Endothelial cell of umbilical vein (primary cell): ENCODE results near the gene RAD51C. TPM values are rescaled to one million over a fixed set of nuclear protein-coding genes. Genes with fewer than 3 reads are reported as not detected.

Source experiments
- BruUV-seq: library from RNA; stranded (reverse); fragments of 400-500 nt; replicated peaks from 2 replicates; lab custom pipeline; 2021; lab: Mats Ljungman, UMichigan
- CTCF ChIA-PET: fragments of 300-600, 350-600 bp; sonication (Branson Sonifier 250); formaldehyde crosslinking; loops from one replicate; lab custom pipeline; 2021; ENCODE audit warnings: antibody characterized with exemption, inconsistent platforms; lab: Charles Lee
- POLR2A ChIA-PET: fragments of 300-600, 350-600 bp; sonication (Branson Sonifier 250); formaldehyde crosslinking; loops from one replicate; lab custom pipeline; 2021; ENCODE audit warnings: antibody characterized with exemption, inconsistent platforms; lab: Charles Lee
- DNase-seq: peaks from one replicate; pipeline ENCODE4 v3.0.0-alpha.2; 2011; ENCODE audit warnings: low read depth, low spot score
- FAIRE-seq: peaks from 2 replicates; lab custom pipeline; 2011; peaks lifted over from hg19 to GRCh38; lab: Jason Lieb, UNC
- H2AFZ ChIP-seq: 2 replicates; pipeline ENCODE4 v1.6.0; 2012; ENCODE audit warnings: low read depth, low read length, control low read depth, inconsistent platforms
- H3K27ac ChIP-seq: 2 replicates; pipeline ENCODE4 v1.5.1; 2011; ENCODE audit warnings: low read depth, mild to moderate bottlenecking, control low read depth, low read length, moderate library complexity; ENCODE audit not compliant: insufficient read depth
- H3K27me3 ChIP-seq, 2 experiments: 2 replicates each; pipeline versions ENCODE4 v1.6.0 to v1.6.1; 2011; ENCODE audit warnings: low read length in 2 of 2, mixed read lengths in 1 of 2; ENCODE audit not compliant: control insufficient read depth in 2 of 2, insufficient read depth in 2 of 2
- H3K36me3 ChIP-seq, 2 experiments: 2 replicates in 1 of 2; 3 replicates in 1 of 2; pipeline ENCODE4 v1.5.1; 2011; ENCODE audit warnings: low read length in 2 of 2, mild to moderate bottlenecking in 1 of 2, moderate library complexity in 1 of 2; ENCODE audit not compliant: control insufficient read depth in 2 of 2, insufficient read depth in 2 of 2; ENCODE audit errors: extremely low read depth in 1 of 2
- H3K4me1 ChIP-seq: 3 replicates; pipeline ENCODE4 v1.5.1; 2011; ENCODE audit warnings: mild to moderate bottlenecking, low read length; ENCODE audit not compliant: control insufficient read depth, insufficient read depth; ENCODE audit errors: extremely low read depth
- H3K4me2 ChIP-seq: 2 replicates; pipeline ENCODE4 v1.6.1; 2011; ENCODE audit warnings: low read length, control low read depth, mixed read lengths; ENCODE audit not compliant: insufficient read depth
- H3K4me3 ChIP-seq, 3 experiments: fragments of 200-600 bp in 1 of 3; sonication (generic), shearing (Covaris generic) in 1 of 3; replicated peaks in 1 of 3; 2 replicates each; pipeline ENCODE4 v1.5.1; 2011 to 2016; ENCODE audit warnings: control low read depth in 3 of 3, low read length in 3 of 3, mild to moderate bottlenecking in 2 of 3, inconsistent platforms in 1 of 3, low read depth in 1 of 3, moderate library complexity in 1 of 3; ENCODE audit not compliant: insufficient read depth in 1 of 3
- H3K79me2 ChIP-seq: 2 replicates; pipeline ENCODE4 v1.6.0; 2012; ENCODE audit warnings: low read length, inconsistent platforms; ENCODE audit not compliant: control insufficient read depth, insufficient read depth
- H3K9ac ChIP-seq: replicated peaks from 2 replicates; pipeline ENCODE3; 2011; ENCODE audit warnings: low read length, control low read depth; ENCODE audit not compliant: insufficient read depth; ENCODE audit errors: extremely low read depth
- H3K9me1 ChIP-seq: replicated peaks from 3 replicates; pipeline ENCODE4 v1.6.0; 2011; ENCODE audit warnings: mild to moderate bottlenecking, low read length; ENCODE audit not compliant: control insufficient read depth, insufficient read depth; ENCODE audit errors: extremely low read depth
- H3K9me3 ChIP-seq: replicated peaks from 2 replicates; pipeline ENCODE4 v1.5.1; 2012; ENCODE audit warnings: low read length, inconsistent platforms; ENCODE audit not compliant: control insufficient read depth, insufficient read depth
- H4K20me1 ChIP-seq: replicated peaks from 2 replicates; pipeline ENCODE3; 2011; ENCODE audit warnings: mild to moderate bottlenecking, low read length; ENCODE audit not compliant: control insufficient read depth, insufficient read depth; ENCODE audit errors: extremely low read depth
- FOS ChIP-seq: IDR thresholded peaks from 2 replicates; pipeline ENCODE4 v1.6.1; 2011; ENCODE audit warnings: mild to moderate bottlenecking, low read length, moderate library complexity, borderline replicate concordance; ENCODE audit not compliant: insufficient read depth
- GATA2 ChIP-seq: IDR thresholded peaks from 2 replicates; pipeline ENCODE4 v1.7.0; 2011; ENCODE audit warnings: low read depth, mild to moderate bottlenecking, moderate library complexity, mixed read lengths, low read length; ENCODE audit not compliant: insufficient read length, insufficient read depth
- JUN ChIP-seq: IDR thresholded peaks from 2 replicates; pipeline ENCODE4 v1.6.1; 2011; ENCODE audit warnings: borderline replicate concordance, low read depth; ENCODE audit not compliant: insufficient read length, insufficient read depth
- MYC ChIP-seq: IDR thresholded peaks from one replicate; pipeline ENCODE4 v1.6.1; 2011; ENCODE audit warnings: mild to moderate bottlenecking, low read depth, low read length
- POLR2A ChIP-seq: IDR thresholded peaks from 2 replicates; pipeline ENCODE4 v1.6.1; 2012; ENCODE audit warnings: low read depth, mild to moderate bottlenecking, control low read depth, low read length
- dilution Hi-C: fragments of 300-500 bp; cut with MboI; formaldehyde crosslinking; loops from one replicate; pipeline ENCODE4 v1.15.0; 2019; ENCODE audit warnings: low sequenced_read_pairs; ENCODE audit not compliant: extremely low pct_ligation_motif_present
- intact Hi-C: fragments of 100-400 bp; cut with micrococcal nuclease; formaldehyde crosslinking; loops from one replicate; pipeline ENCODE4 v1.10.0; 2022
- polyA plus RNA-seq, 4 experiments: library from polyadenylated mRNA; depleted of rRNA in 3 of 4; stranded (reverse) in 3 of 4; unstranded in 1 of 4; fragments of >200 nt; gene quantifications; 2 replicates each; pipeline versions ENCODE4 v1.2.1 to v1.2.3, GENCODE V29; 2011 to 2012; ENCODE audit warnings: missing spikeins in 1 of 4
- total RNA-seq: library from RNA; stranded (reverse); gene quantifications from 2 replicates; pipeline ENCODE4 v1.2.3, GENCODE V29; 2021
- TF ChIP-seq, protein P1 (sequence below): IDR thresholded peaks from 2 replicates; pipeline ENCODE4 v1.6.1; 2011; ENCODE audit not compliant: insufficient read depth, insufficient read length
- TF ChIP-seq, protein P2 (sequence below), 2 donors: IDR thresholded peaks; 1 replicate in 1 of 2; 2 replicates in 1 of 2; pipeline ENCODE4 v1.5.1; 2011; ENCODE audit warnings: low read length in 2 of 2, mild to moderate bottlenecking in 2 of 2, moderate library complexity in 2 of 2, control low read depth in 1 of 2, inconsistent platforms in 1 of 2, low read depth in 1 of 2; ENCODE audit not compliant: insufficient read depth in 1 of 2; ENCODE audit errors: extremely low read depth in 1 of 2

RAD51C gene
- total and polyA plus RNA-seq, 2 donors (not counting 3 experiments of a cell fraction or from before 2014, with no cell fraction given), result 24.8 to 38.9 TPM

DNA sequence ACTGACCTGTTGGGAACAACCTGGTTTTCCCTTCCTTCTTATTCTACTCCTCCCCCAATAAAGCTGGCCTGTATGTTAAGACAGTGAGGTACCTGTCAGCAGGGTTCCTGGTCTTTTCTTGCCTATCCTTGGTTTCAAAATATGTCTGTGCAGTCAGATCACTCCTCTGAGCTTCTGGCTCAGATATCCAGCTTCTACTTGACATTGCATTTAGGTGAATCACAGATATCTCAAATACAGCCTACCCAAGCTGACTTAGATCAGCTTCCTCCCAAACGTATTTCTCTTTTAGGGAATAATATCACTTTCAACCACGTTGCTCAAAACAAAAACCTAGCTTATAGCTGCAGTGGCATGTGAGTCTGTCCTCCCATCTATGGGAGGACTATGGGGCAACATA lies 49.3 kb upstream of the RAD51C start:
- H3K9ac ChIP-seq, result no peak overlapping the region
- peak; percentile 35 for DNase-seq
- dilution Hi-C loops, result no loop called here

More for the DNA sequence above, 49.3 kb upstream of the RAD51C start:
- intact Hi-C loops, result no loop called here
- no peaks in the 10 kb centered on the region for H3K9me1 ChIP-seq
- peak overlapping the region; percentile 22 for H3K27ac ChIP-seq
- H3K27me3 ChIP-seq, result no peaks in the 10 kb centered on the region
- no peaks in the 10 kb centered on the region for H3K79me2 ChIP-seq
- TF ChIP-seq GATA2 (peak; percentile 58), JUN (no peak), FOS (peak; percentile 34), POLR2A (no peak), MYC (no peak)
- TF ChIP-seq, protein P1, sequence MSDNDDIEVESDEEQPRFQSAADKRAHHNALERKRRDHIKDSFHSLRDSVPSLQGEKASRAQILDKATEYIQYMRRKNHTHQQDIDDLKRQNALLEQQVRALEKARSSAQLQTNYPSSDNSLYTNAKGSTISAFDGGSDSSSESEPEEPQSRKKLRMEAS, result no peak
- TF ChIP-seq, protein P2, sequence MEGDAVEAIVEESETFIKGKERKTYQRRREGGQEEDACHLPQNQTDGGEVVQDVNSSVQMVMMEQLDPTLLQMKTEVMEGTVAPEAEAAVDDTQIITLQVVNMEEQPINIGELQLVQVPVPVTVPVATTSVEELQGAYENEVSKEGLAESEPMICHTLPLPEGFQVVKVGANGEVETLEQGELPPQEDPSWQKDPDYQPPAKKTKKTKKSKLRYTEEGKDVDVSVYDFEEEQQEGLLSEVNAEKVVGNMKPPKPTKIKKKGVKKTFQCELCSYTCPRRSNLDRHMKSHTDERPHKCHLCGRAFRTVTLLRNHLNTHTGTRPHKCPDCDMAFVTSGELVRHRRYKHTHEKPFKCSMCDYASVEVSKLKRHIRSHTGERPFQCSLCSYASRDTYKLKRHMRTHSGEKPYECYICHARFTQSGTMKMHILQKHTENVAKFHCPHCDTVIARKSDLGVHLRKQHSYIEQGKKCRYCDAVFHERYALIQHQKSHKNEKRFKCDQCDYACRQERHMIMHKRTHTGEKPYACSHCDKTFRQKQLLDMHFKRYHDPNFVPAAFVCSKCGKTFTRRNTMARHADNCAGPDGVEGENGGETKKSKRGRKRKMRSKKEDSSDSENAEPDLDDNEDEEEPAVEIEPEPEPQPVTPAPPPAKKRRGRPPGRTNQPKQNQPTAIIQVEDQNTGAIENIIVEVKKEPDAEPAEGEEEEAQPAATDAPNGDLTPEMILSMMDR (IDR thresholded peaks at IDR 0.05; ENCODE audit: extremely low read depth in 1 of 2, insufficient read depth in 1 of 2, low read depth in 1 of 2, low read length in 2 of 2), result no peak
- peak; percentile 63 for FAIRE-seq
- CTCF ChIA-PET, result interaction anchor here (0.7 to 2.1 kb wide), 6 partner anchors 12 to 362 kb away, joined by 3 to 11 read pairs (median 4); no protein-coding TSS in a partner anchor
- BruUV-seq, result no TSS peak
- H3K4me3 ChIP-seq, result no peak overlapping the region
- POLR2A ChIA-PET, result interaction anchor here (0.5 to 3.3 kb wide), 3 partner anchors 11 to 15 kb away, joined by 4 to 35 read pairs (median 14); no protein-coding TSS in a partner anchor
- H2AFZ ChIP-seq, result peak overlapping the region; percentile 82
- H3K4me1 ChIP-seq, result peaks cover 20% of the 10 kb centered on the region
- H3K36me3 ChIP-seq, result no peaks in the 10 kb centered on the region
- peak overlapping the region; percentile 57 for H3K4me2 ChIP-seq
- H3K9me3 ChIP-seq, result no peaks in the 10 kb centered on the region
- H4K20me1 ChIP-seq, result no peaks in the 10 kb centered on the region
